Measurements from ENCODE around the gene SLC2A2.

- no peak for TF ChIP-seq POLR2A (IDR thresholded peaks at IDR 0.05)
- TF ChIP-seq POLR2AphosphoS5 (IDR thresholded peaks at IDR 0.05): no peak
These were observed 15.2 kb downstream of the SLC2A2 start for GRCh38 chr3:171011109-171011872.
